ENCODE measurements around the gene KIF6. TPM values are rescaled to one million over a fixed set of nuclear protein-coding genes. Genes with fewer than 3 reads are reported as not detected.

Gene KIF6
- total and polyA plus RNA-seq, 2 of the 8 experiments (the other 6 are each of a cell fraction or from before 2014, with no cell fraction given), result 0.53 to 0.65 TPM

DNA sequence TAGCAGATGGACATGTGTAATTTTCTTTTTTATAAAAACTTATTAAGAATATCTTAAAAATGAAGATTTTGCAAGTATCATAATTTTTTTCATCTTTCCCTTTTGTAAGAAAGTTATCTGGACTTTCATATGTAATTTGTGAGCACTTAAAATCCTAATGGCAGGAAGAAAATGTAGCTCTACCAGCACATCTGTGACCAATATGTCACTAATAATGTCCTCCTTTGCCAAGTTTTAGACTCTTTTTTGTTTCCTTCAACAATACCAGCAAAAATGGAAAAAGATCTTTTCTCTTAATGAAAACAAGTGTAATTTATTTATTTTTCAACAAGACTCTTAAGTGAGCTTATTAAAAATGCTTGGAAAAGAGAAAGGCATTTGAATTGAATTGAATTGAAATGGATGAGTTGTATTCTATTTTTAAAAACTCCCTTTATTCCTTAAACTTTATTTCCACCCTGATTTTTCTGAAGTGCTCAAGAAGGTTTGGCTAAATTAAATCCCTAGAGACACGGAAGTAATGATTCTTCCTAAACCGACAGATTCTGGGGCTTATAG lies 110.7 kb downstream of the KIF6 start:
- no peak for DNase-seq (ENCODE audit: low read depth in 1 of 2, low spot score in 2 of 2)
- H3K18ac ChIP-seq (ENCODE audit: extremely low read depth, low read length), result no peak overlapping the region
- H3K79me2 ChIP-seq (ENCODE audit: control insufficient read depth in 1 of 2, insufficient read depth in 2 of 2, low read length in 2 of 2), result no peaks in the 10 kb centered on the region
- H3K23me2 ChIP-seq (ENCODE audit: low read depth, low read length), result no peaks in the 10 kb centered on the region
- no peak overlapping the region for H4K5ac ChIP-seq (ENCODE audit: insufficient read length, low read depth, low read length)
- H4K8ac ChIP-seq (ENCODE audit: extremely low read depth, insufficient read depth, low read length), result no peak overlapping the region
- peaks cover 0 to 4% (median 1%) of the 10 kb centered on the region in 4 experiments; a peak in 3 of 7 replicates for H3K4me1 ChIP-seq (replicated peaks in 1 of 4; ENCODE audit: control insufficient read depth in 3 of 4, insufficient read depth in 4 of 4, low read length in 3 of 4)
- no peak overlapping the region for H3K9ac ChIP-seq (replicated peaks in 1 of 4; ENCODE audit: extremely low read depth in 1 of 4, low read depth in 3 of 4, low read length in 3 of 4)
- FAIRE-seq, result no peak
- ChIA-PET CTCF (ENCODE audit: partially characterized antibody) (no interaction called here), POLR2A (ENCODE audit: partially characterized antibody) (no interaction called here)
- H2BK120ac ChIP-seq (replicated peaks; ENCODE audit: low read depth, low read length), result no peak overlapping the region
- no peak overlapping the region for H2BK15ac ChIP-seq (ENCODE audit: low read length)
- no peaks in the 10 kb centered on the region for H3K9me3 ChIP-seq (ENCODE audit: insufficient read depth in 2 of 2, low read depth in 1 of 2, low read length in 1 of 2)
- no peaks in the 10 kb centered on the region for H4K20me1 ChIP-seq (replicated peaks in 1 of 2; ENCODE audit: control insufficient read depth in 1 of 2, insufficient read depth in 2 of 2, low read length in 2 of 2)
- H2AK5ac ChIP-seq (ENCODE audit: low read depth, low read length), result no peak overlapping the region
- H3K4me3 ChIP-seq (ENCODE audit: extremely low read depth in 1 of 4, insufficient read depth in 2 of 4, low read depth in 3 of 4, low read length in 4 of 4), result no peak overlapping the region
- H3K27ac ChIP-seq (ENCODE audit: low read depth, low read length), result no peak overlapping the region
- no peaks in the 10 kb centered on the region for H3K36me3 ChIP-seq (ENCODE audit: control insufficient read depth in 2 of 4, insufficient read depth in 4 of 4, low read length in 3 of 4)
- H3K56ac ChIP-seq (replicated peaks; ENCODE audit: insufficient read length, low read depth, low read length), result no peak overlapping the region
- H3K27me3 ChIP-seq (replicated peaks in 1 of 4; ENCODE audit: control insufficient read depth in 3 of 4, extremely low read depth in 1 of 4, insufficient read depth in 3 of 4, low read length in 3 of 4), result no peaks in the 10 kb centered on the region
- H3K14ac ChIP-seq (ENCODE audit: insufficient read length), result no peak overlapping the region
- H3K4me2 ChIP-seq (ENCODE audit: insufficient read depth in 1 of 2, low read depth in 2 of 2, low read length in 2 of 2), result no peak overlapping the region
- H2BK5ac ChIP-seq (ENCODE audit: low read depth, low read length), result no peak overlapping the region
- no peak overlapping the region for H2BK12ac ChIP-seq (ENCODE audit: low read depth, low read length)
- H4K91ac ChIP-seq (replicated peaks; ENCODE audit: insufficient read length, low read length), result no peak overlapping the region
- 88% methylated on average over 2 of the region's 2 CpGs; no CpG with 5 or more reads in 1 of the 2 experiments for WGBS, 2 experiments (ENCODE audit: extremely low coverage in 1 of 2, insufficient coverage in 1 of 2, insufficient read length in 1 of 2, insufficient replicate concordance in 2 of 2, low coverage in 1 of 2, low lambda C conversion rate in 2 of 2, missing lambda C conversion rate in 1 of 2)
- H2AFZ ChIP-seq (ENCODE audit: low read length), result no peak overlapping the region
- no peaks in the 10 kb centered on the region for H3K79me1 ChIP-seq (ENCODE audit: low read depth, low read length)
- H3K23ac ChIP-seq (ENCODE audit: insufficient read length), result no peak overlapping the region
- no peak overlapping the region for H3K4ac ChIP-seq (replicated peaks; ENCODE audit: insufficient read length, low read depth, low read length)
- no peak overlapping the region for H2BK20ac ChIP-seq (ENCODE audit: low read length)
- no peak for TF ChIP-seq SIN3A (conservative IDR thresholded peaks at IDR 0.05 in 1 of 2, IDR thresholded peaks at IDR 0.05 in 1 of 2; ENCODE audit: low read depth in 1 of 2, low read length in 2 of 2)
- TF ChIP-seq, protein P1, sequence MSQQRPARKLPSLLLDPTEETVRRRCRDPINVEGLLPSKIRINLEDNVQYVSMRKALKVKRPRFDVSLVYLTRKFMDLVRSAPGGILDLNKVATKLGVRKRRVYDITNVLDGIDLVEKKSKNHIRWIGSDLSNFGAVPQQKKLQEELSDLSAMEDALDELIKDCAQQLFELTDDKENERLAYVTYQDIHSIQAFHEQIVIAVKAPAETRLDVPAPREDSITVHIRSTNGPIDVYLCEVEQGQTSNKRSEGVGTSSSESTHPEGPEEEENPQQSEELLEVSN (IDR thresholded peaks at IDR 0.05), result no peak

Data from H1 (cell line).